Measurements from ENCODE around the gene TNS3. TPM values are rescaled to one million over a fixed set of nuclear protein-coding genes. Genes with fewer than 3 reads are reported as not detected.

The TNS3 gene
- total and polyA plus RNA-seq, 10 of the 15 experiments (the other 5 are each of a cell fraction or from before 2014, with no cell fraction given) = 0.27 to 2.7 (median 0.79) TPM

- POLR2A ChIA-PET = interaction anchor here (0.5 kb wide), 1 partner anchor 261 kb away, joined by 4 read pairs; no protein-coding TSS in a partner anchor
- Histone ChIP-seq H3K9me3 (replicated peaks; ENCODE audit: control insufficient read depth, insufficient read depth, low read length) (no peaks in the 10 kb centered on the region), H3K36me3 (ENCODE audit: control insufficient read depth in 2 of 2, insufficient read depth in 2 of 2, low read length in 1 of 2) (no peaks in the 10 kb centered on the region), H3K79me2 (ENCODE audit: control insufficient read depth, insufficient read depth, low read length) (no peaks in the 10 kb centered on the region), H3K4me2 (ENCODE audit: control insufficient read depth, insufficient read depth) (no peak overlapping the region), H3K4me1 (ENCODE audit: control insufficient read depth, insufficient read depth, low read length) (no peaks in the 10 kb centered on the region), H3K9ac (ENCODE audit: control insufficient read depth, insufficient read depth, low read length) (no peak overlapping the region), H2AFZ (ENCODE audit: control insufficient read depth, low read depth, low read length) (no peak overlapping the region), H4K20me1 (ENCODE audit: control insufficient read depth, insufficient read depth) (no peaks in the 10 kb centered on the region), H3K4me3 (no peak overlapping the region), H3K27me3 (replicated peaks in 1 of 2; ENCODE audit: control insufficient read depth in 2 of 2, insufficient read depth in 2 of 2, low read length in 1 of 2) (no peaks in the 10 kb centered on the region; a peak in 1 of 4 replicates), H3K27ac (ENCODE audit: control insufficient read depth, insufficient read depth) (no peak overlapping the region)
- 67% methylated on average over 11 of the region's 11 CpGs for WGBS (ENCODE audit: insufficient coverage, insufficient replicate concordance, low lambda C conversion rate, missing lambda C conversion rate)
- RAD21 ChIA-PET (ENCODE audit: unreplicated experiment) = no interaction called here
- ATAC-seq (no peak), DNase-seq (ENCODE audit: low read depth, low spot score) (no peak), FAIRE-seq (no peak)
- no TSS peak for BruUV-seq (replicated peaks)
- TF ChIP-seq USF2 (IDR thresholded peaks at IDR 0.05; ENCODE audit: borderline replicate concordance, low read depth, low read length) (no peak), ZBTB4 (CRISPR knock-in tag; IDR thresholded peaks at IDR 0.05) (no peak), SKIL (IDR thresholded peaks at IDR 0.05; ENCODE audit: low read depth, poor library complexity, severe bottlenecking) (no peak), SMAD1 (IDR thresholded peaks at IDR 0.05; ENCODE audit: low read depth, partially characterized antibody) (no peak), ATF7 (IDR thresholded peaks at IDR 0.05; ENCODE audit: low read depth) (no peak), ZNF622 (IDR thresholded peaks at IDR 0.05) (no peak), CREB1 (IDR thresholded peaks at IDR 0.05; ENCODE audit: low read depth) (no peak), IRF4 (IDR thresholded peaks at IDR 0.05; ENCODE audit: low read depth, low read length) (no peak), YY1 (IDR thresholded peaks at IDR 0.05; ENCODE audit: low read depth, low read length) (no peak), BCLAF1 (IDR thresholded peaks at IDR 0.05) (no peak), FOS (IDR thresholded peaks at IDR 0.05; ENCODE audit: borderline replicate concordance, extremely low read depth, insufficient read length) (no peak), HCFC1 (IDR thresholded peaks at IDR 0.05; ENCODE audit: low read length) (no peak), BMI1 (IDR thresholded peaks at IDR 0.05; ENCODE audit: borderline replicate concordance) (no peak)
- in situ Hi-C loops (cut with MboI) (no loop called here), intact Hi-C loops (cut with micrococcal nuclease; ENCODE audit: unreplicated experiment) (no loop called here)
- SMC1A ChIA-PET (ENCODE audit: uncharacterized antibody, unreplicated experiment) = no interaction called here
- CTCF ChIA-PET = no interaction called here
Observed at GRCh38 chr7:47300472-47301104, 281.3 kb downstream of the TNS3 start.

Measured in GM12878 (cell line).